Measurements from ENCODE around the gene RNF207. TPM values are rescaled to one million over a fixed set of nuclear protein-coding genes. Genes with fewer than 3 reads are reported as not detected.

RNF207 gene
- total and polyA plus RNA-seq, 2 of the 8 experiments (the other 6 are each of a cell fraction or from before 2014, with no cell fraction given), result 3.9 to 5.4 TPM

GRCh38 chr1:6225651-6226050 is 19.7 kb downstream of the RNF207 start:
- DNase-seq (ENCODE audit: low read depth in 1 of 2, low spot score in 2 of 2), result no peak
- CTCF ChIA-PET (ENCODE audit: partially characterized antibody), result interaction anchor here (0.9 to 5.1 kb wide), 9 partner anchors 8 to 25 kb away, joined by 3 to 30 read pairs (median 6); partner anchors contain the start of genes ICMT and RNF207
- no peak for TF ChIP-seq BACH1 (IDR thresholded peaks at IDR 0.05; ENCODE audit: low read length)
- no peak for TF ChIP-seq CBX5 (IDR thresholded peaks at IDR 0.05; ENCODE audit: low read depth, low read length)
- TF ChIP-seq TCF12 (IDR thresholded peaks at IDR 0.05; ENCODE audit: low read depth, low read length), result no peak
- TF ChIP-seq KDM5A (IDR thresholded peaks at IDR 0.05; ENCODE audit: low read length), result no peak
- TF ChIP-seq KDM1A (IDR thresholded peaks at IDR 0.05; ENCODE audit: borderline replicate concordance, low read length), result no peak
- TF ChIP-seq, protein P1, sequence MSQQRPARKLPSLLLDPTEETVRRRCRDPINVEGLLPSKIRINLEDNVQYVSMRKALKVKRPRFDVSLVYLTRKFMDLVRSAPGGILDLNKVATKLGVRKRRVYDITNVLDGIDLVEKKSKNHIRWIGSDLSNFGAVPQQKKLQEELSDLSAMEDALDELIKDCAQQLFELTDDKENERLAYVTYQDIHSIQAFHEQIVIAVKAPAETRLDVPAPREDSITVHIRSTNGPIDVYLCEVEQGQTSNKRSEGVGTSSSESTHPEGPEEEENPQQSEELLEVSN (IDR thresholded peaks at IDR 0.05), result no peak
- no peak for TF ChIP-seq CREB1 (IDR thresholded peaks at IDR 0.05)
- no peak for TF ChIP-seq RNF2 (IDR thresholded peaks at IDR 0.05; ENCODE audit: borderline replicate concordance, low read depth, low read length, missing control alignments, poor library complexity, severe bottlenecking)
- no peak for TF ChIP-seq USF2 (IDR thresholded peaks at IDR 0.05; ENCODE audit: low read length)
- no peak for TF ChIP-seq SIX5 (IDR thresholded peaks at IDR 0.05; ENCODE audit: low read depth, low read length)

More at GRCh38 chr1:6225651-6226050, 19.7 kb downstream of the RNF207 start:
- no peak overlapping the region for H2BK120ac ChIP-seq (replicated peaks; ENCODE audit: low read depth, low read length)
- no peak for FAIRE-seq
- WGBS, 2 experiments (ENCODE audit: extremely low coverage in 1 of 2, insufficient coverage in 1 of 2, insufficient read length in 1 of 2, insufficient replicate concordance in 2 of 2, low coverage in 1 of 2, low lambda C conversion rate in 2 of 2, missing lambda C conversion rate in 1 of 2), result 95% methylated on average over 8 of the region's 8 CpGs; no CpG with 5 or more reads in 1 of the 2 experiments
- H3K9me3 ChIP-seq (ENCODE audit: insufficient read depth in 2 of 2, low read depth in 1 of 2, low read length in 1 of 2), result no peaks in the 10 kb centered on the region
- H2BK12ac ChIP-seq (ENCODE audit: low read depth, low read length), result no peak overlapping the region
- H3K36me3 ChIP-seq (ENCODE audit: control insufficient read depth in 2 of 4, insufficient read depth in 4 of 4, low read length in 3 of 4), result peaks cover 9 to 67% (median 33%) of the 10 kb centered on the region in 4 experiments; a peak in 7 of 8 replicates
- no peak overlapping the region for H3K56ac ChIP-seq (replicated peaks; ENCODE audit: insufficient read length, low read depth, low read length)
- no peak overlapping the region for H3K14ac ChIP-seq (ENCODE audit: insufficient read length)
- H3K4me2 ChIP-seq (ENCODE audit: insufficient read depth in 1 of 2, low read depth in 2 of 2, low read length in 2 of 2), result no peak overlapping the region
- H3K27ac ChIP-seq (ENCODE audit: low read depth, low read length), result no peak overlapping the region
- peaks cover 6 to 19% of the 10 kb centered on the region in 2 experiments for H4K20me1 ChIP-seq (replicated peaks in 1 of 2; ENCODE audit: control insufficient read depth in 1 of 2, insufficient read depth in 2 of 2, low read length in 2 of 2)
- no peak overlapping the region for H4K8ac ChIP-seq (ENCODE audit: extremely low read depth, insufficient read depth, low read length)
- H3K23ac ChIP-seq (ENCODE audit: insufficient read length), result no peak overlapping the region
- H4K91ac ChIP-seq (replicated peaks; ENCODE audit: insufficient read length, low read length), result no peak overlapping the region
- peaks cover 5% of the 10 kb centered on the region for H3K79me1 ChIP-seq (ENCODE audit: low read depth, low read length)
- 0 out of 4 replicates have a peak, but pooled peaks cover 0 to 2% of the 10 kb centered on the region in 2 experiments for H3K79me2 ChIP-seq (ENCODE audit: control insufficient read depth in 1 of 2, insufficient read depth in 2 of 2, low read length in 2 of 2)
- no peaks in the 10 kb centered on the region for H3K27me3 ChIP-seq (replicated peaks in 1 of 4; ENCODE audit: control insufficient read depth in 3 of 4, extremely low read depth in 1 of 4, insufficient read depth in 3 of 4, low read length in 3 of 4)
- no peak overlapping the region for H2BK5ac ChIP-seq (ENCODE audit: low read depth, low read length)
- no peak overlapping the region for H2BK20ac ChIP-seq (ENCODE audit: low read length)
- no peaks in the 10 kb centered on the region; a peak in 1 of 7 replicates for H3K4me1 ChIP-seq (replicated peaks in 1 of 4; ENCODE audit: control insufficient read depth in 3 of 4, insufficient read depth in 4 of 4, low read length in 3 of 4)
- POLR2A ChIA-PET (ENCODE audit: partially characterized antibody), result interaction anchor here (0.9 to 4.6 kb wide), 8 partner anchors 8 to 35 kb away, joined by 3 to 20 read pairs (median 6); partner anchors contain the start of genes HES3 and ICMT
- H3K4ac ChIP-seq (replicated peaks; ENCODE audit: insufficient read length, low read depth, low read length), result no peak overlapping the region
- H4K5ac ChIP-seq (ENCODE audit: insufficient read length, low read depth, low read length), result no peak overlapping the region
- H3K4me3 ChIP-seq (ENCODE audit: extremely low read depth in 1 of 4, insufficient read depth in 2 of 4, low read depth in 3 of 4, low read length in 4 of 4), result no peak overlapping the region
- H3K23me2 ChIP-seq (ENCODE audit: low read depth, low read length), result no peaks in the 10 kb centered on the region
- no peak overlapping the region for H2AFZ ChIP-seq (ENCODE audit: low read length)
- H2AK5ac ChIP-seq (ENCODE audit: low read depth, low read length), result no peak overlapping the region
- no peak overlapping the region for H3K9ac ChIP-seq (replicated peaks in 1 of 4; ENCODE audit: extremely low read depth in 1 of 4, low read depth in 3 of 4, low read length in 3 of 4)
- no peak overlapping the region for H2BK15ac ChIP-seq (ENCODE audit: low read length)
- no peak overlapping the region for H3K18ac ChIP-seq (ENCODE audit: extremely low read depth, low read length)
